Inferior parietal cortex (tissue), 1 donor: ENCODE measurements around the gene FKBP2.

Experiments used
- DNase-seq: peaks from one replicate; pipeline ENCODE4 v3.0.0-alpha.2; 2016; ENCODE audit errors: extremely low spot score

The FKBP2 gene

GRCh38 chr11:64219354-64219684 lies 21.6 kb upstream of the FKBP2 start:
- no peak for DNase-seq

- DNase-seq = no peak
Observed at GRCh38 chr11:64219755-64220154, 21.1 kb upstream of the FKBP2 start.

GRCh38 chr11:64220271-64220670 lies 20.6 kb upstream of the FKBP2 start:
- no peak for DNase-seq

- no peak for DNase-seq
Observed at GRCh38 chr11:64220798-64221197, 20.1 kb upstream of the FKBP2 start.

- DNase-seq = no peak
Observed at GRCh38 chr11:64222651-64223000, 18.3 kb upstream of the FKBP2 start.

GRCh38 chr11:64223001-64223651 lies 17.8 kb upstream of the FKBP2 start:
- no peak for DNase-seq

GRCh38 chr11:64224151-64224890 lies 16.6 kb upstream of the FKBP2 start:
- no peak for DNase-seq

- no peak for DNase-seq
Observed at GRCh38 chr11:64224891-64225607, 15.8 kb upstream of the FKBP2 start.

- peak; percentile 89 for DNase-seq
Observed at GRCh38 chr11:64225608-64226506, 15.0 kb upstream of the FKBP2 start, which contains the start of the genes NUDT22 and TRPT1. Gene NUDT22, plus strand, starts transcription at chr11:64226274. Its CDS starts 379 bp downstream, at chr11:64226653. Gene TRPT1, minus strand, starts transcription at chr11:64226186. Its CDS starts 326 bp downstream, at chr11:64225860.

- no peak for DNase-seq
Observed at GRCh38 chr11:64226507-64227051, 14.3 kb upstream of the FKBP2 start.

GRCh38 chr11:64227405-64227956 lies 13.4 kb upstream of the FKBP2 start:
- DNase-seq = no peak

GRCh38 chr11:64229090-64229743 lies 11.7 kb upstream of the FKBP2 start:
- no peak for DNase-seq

- no peak for DNase-seq
Observed at GRCh38 chr11:64229744-64230170, 11.1 kb upstream of the FKBP2 start.

GRCh38 chr11:64230171-64230984 lies 10.5 kb upstream of the FKBP2 start, which contains the start of gene DNAJC4:
Gene DNAJC4, plus strand, starts transcription at chr11:64230548. Its CDS starts 307 bp downstream, at chr11:64230855.
- peak; percentile 93 for DNase-seq

GRCh38 chr11:64230985-64231365 lies 9.9 kb upstream of the FKBP2 start:
- DNase-seq = no peak

- DNase-seq = no peak
Observed at GRCh38 chr11:64231546-64231945, 9.3 kb upstream of the FKBP2 start.

- DNase-seq = no peak
Observed at GRCh38 chr11:64232182-64232966, 8.5 kb upstream of the FKBP2 start.

GRCh38 chr11:64232967-64233315 lies 8.0 kb upstream of the FKBP2 start:
- no peak for DNase-seq
